NOMO-1 treated with DMSO at 0.1 percent for 48 hours (cell line): ENCODE results near the gene EEF2.
"Not testable (repeated sequence)": the region's sequence is repeated elsewhere in the genome, so short reads cannot be mapped to it uniquely, and the experiment has no call there.

Source experiments
- DNase-seq: peaks from one replicate; lab custom pipeline; 2025; ENCODE audit not compliant: unreplicated experiment; lab: John Stamatoyannopoulos, UW

Gene EEF2

GRCh38 chr19:3970808-3971598, 14.3 kb downstream of the EEF2 start, which contains the start of gene DAPK3:
Gene DAPK3 (minus strand): TSS chr19:3971099. CDS start chr19:3969735, 1,364 bp downstream.
- peak; percentile 99 for DNase-seq

- no peak for DNase-seq
These were observed 14.9 kb downstream of the EEF2 start for GRCh38 chr19:3970313-3970807.

- no peak for DNase-seq
These were observed 15.6 kb downstream of the EEF2 start for GRCh38 chr19:3969435-3970312.

- no peak for DNase-seq
These were observed 16.5 kb downstream of the EEF2 start for GRCh38 chr19:3968556-3969434.

- not testable (repeated sequence) for DNase-seq
These were observed 17.3 kb downstream of the EEF2 start for GRCh38 chr19:3967983-3968382.

GRCh38 chr19:3966051-3967017, 18.9 kb downstream of the EEF2 start:
- no peak for DNase-seq

GRCh38 chr19:3964256-3965194, 20.7 kb downstream of the EEF2 start:
- DNase-seq: no peak

GRCh38 chr19:3963458-3964255, 21.6 kb downstream of the EEF2 start:
- no peak for DNase-seq

- no peak for DNase-seq
These were observed 24.3 kb downstream of the EEF2 start for GRCh38 chr19:3961007-3961406.

- DNase-seq: no peak
These were observed 25.5 kb downstream of the EEF2 start for GRCh38 chr19:3959766-3960131.

- DNase-seq: no peak
These were observed 26.2 kb downstream of the EEF2 start for GRCh38 chr19:3958836-3959765.

GRCh38 chr19:3955688-3956087, 29.6 kb downstream of the EEF2 start:
- no peak for DNase-seq

- DNase-seq: not testable (repeated sequence)
These were observed 30.0 kb downstream of the EEF2 start for GRCh38 chr19:3955276-3955675.

- DNase-seq: no peak
These were observed 31.2 kb downstream of the EEF2 start for GRCh38 chr19:3954107-3954506.

- not testable (repeated sequence) for DNase-seq
These were observed 32.4 kb downstream of the EEF2 start for GRCh38 chr19:3952755-3953276.
